Measurements from ENCODE around the gene DHRS7B. TPM values are rescaled to one million over a fixed set of nuclear protein-coding genes. Genes with fewer than 3 reads are reported as not detected.
A peak's percentile ranks its signal among the peaks of the same experiment; 100 is the strongest.

The DHRS7B gene
- total and polyA plus RNA-seq, 4 donors = 19.4 to 55.6 (median 31.7) TPM

DNA sequence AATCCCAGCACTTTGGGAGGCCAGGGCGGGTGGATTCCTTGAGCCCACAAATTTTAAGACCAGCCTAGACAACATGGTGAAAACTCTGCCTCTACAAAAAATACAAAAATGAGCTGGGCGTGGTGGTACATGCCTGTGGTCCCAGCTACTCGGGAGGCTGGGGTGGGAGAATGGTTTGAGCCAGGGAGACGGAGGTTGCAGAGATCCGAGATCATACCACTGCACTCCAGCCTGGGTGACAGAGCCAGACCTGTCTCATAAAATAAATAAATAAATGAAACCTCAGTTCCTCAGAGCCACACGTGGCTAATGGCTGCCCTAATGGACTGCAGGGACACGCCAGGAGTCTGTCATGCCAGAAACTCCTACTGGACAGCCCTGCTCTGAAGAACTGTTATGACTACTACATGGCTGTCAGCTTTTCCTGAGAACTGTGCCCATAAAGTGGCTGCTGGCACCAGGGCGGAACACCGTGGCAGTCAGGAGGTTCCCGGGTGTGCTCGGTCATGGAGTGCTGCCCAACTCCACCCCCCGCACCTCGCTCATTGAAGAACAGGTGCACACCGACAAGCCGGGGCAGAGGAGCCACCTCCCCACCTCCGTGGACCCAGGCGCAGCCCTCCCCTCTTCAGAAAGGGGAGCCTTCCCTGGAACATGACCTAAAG is 82.9 kb downstream of the DHRS7B start:
- H3K9me3 ChIP-seq (ENCODE audit: control insufficient read depth in 4 of 4, insufficient read depth in 3 of 4, low read length in 3 of 4) = no peaks in the 10 kb centered on the region
- no peak overlapping the region for H3K4me3 ChIP-seq
- peaks cover 16 to 30% (median 19%) of the 10 kb centered on the region in 5 donors for H3K4me1 ChIP-seq (ENCODE audit: control insufficient read depth in 5 of 5, insufficient read depth in 5 of 5, low read length in 5 of 5)
- ATAC-seq (ENCODE audit: insufficient read depth, low FRiP score) (no peak), DNase-seq (no peak)
- 77 to 84% methylated on average over 17 of the region's 17 CpGs for WGBS, 2 donors
- no peaks in the 10 kb centered on the region for H3K27me3 ChIP-seq (ENCODE audit: control insufficient read depth in 3 of 3, insufficient read depth in 3 of 3, low read length in 2 of 3)
- H3K36me3 ChIP-seq (ENCODE audit: control insufficient read depth in 4 of 4, insufficient read depth in 4 of 4, low read length in 4 of 4) = peaks cover 0 to 18% (median 15%) of the 10 kb centered on the region in 4 donors
- H3K27ac ChIP-seq (ENCODE audit: low read depth in 1 of 2, low read length in 1 of 2) = peak overlapping the region; percentile 42 to 73
- TF ChIP-seq, protein P1, sequence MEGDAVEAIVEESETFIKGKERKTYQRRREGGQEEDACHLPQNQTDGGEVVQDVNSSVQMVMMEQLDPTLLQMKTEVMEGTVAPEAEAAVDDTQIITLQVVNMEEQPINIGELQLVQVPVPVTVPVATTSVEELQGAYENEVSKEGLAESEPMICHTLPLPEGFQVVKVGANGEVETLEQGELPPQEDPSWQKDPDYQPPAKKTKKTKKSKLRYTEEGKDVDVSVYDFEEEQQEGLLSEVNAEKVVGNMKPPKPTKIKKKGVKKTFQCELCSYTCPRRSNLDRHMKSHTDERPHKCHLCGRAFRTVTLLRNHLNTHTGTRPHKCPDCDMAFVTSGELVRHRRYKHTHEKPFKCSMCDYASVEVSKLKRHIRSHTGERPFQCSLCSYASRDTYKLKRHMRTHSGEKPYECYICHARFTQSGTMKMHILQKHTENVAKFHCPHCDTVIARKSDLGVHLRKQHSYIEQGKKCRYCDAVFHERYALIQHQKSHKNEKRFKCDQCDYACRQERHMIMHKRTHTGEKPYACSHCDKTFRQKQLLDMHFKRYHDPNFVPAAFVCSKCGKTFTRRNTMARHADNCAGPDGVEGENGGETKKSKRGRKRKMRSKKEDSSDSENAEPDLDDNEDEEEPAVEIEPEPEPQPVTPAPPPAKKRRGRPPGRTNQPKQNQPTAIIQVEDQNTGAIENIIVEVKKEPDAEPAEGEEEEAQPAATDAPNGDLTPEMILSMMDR (IDR thresholded peaks at IDR 0.05; ENCODE audit: control extremely low read depth, extremely low read depth) = no peak
- H3K9ac ChIP-seq (ENCODE audit: insufficient read depth in 1 of 2, low read length in 2 of 2) = no peak overlapping the region

DNA sequence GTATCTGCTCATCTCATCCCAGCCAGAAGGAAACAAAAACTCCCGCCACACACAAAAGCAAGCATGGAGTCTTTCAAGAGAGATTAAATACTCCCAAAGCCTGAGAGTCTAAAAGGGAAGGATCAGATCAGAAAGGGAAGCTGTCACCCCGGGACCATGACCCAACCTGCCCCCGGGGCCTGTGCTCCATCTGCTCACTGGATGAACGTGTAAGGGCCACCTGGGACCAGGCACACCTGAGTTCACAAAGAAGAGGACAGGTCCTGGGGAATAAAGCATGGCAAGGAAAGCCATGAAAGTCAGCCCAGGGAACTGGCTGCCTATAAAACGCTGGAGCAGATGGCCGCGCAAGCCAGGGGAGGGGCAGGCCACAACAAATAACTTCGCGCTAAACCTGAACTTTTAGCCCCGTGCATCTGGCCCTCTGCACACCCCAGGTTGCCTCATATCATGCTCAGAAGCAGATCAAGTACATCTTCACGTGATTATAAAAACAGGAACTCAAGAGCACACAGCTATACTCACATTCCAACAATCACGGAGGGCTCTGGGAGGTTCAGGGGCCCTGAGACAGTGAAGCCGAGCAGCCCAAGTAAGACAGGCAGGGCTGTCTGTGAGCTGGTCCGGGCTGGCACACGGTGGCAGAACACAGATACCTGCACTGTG is 83.8 kb downstream of the DHRS7B start:
- H3K27me3 ChIP-seq (ENCODE audit: control insufficient read depth in 3 of 3, insufficient read depth in 3 of 3, low read length in 2 of 3) = no peaks in the 10 kb centered on the region
- peaks cover 16 to 30% (median 21%) of the 10 kb centered on the region in 5 donors for H3K4me1 ChIP-seq (ENCODE audit: control insufficient read depth in 5 of 5, insufficient read depth in 5 of 5, low read length in 5 of 5)
- peak overlapping the region; percentile 42 to 73 for H3K27ac ChIP-seq (ENCODE audit: low read depth in 1 of 2, low read length in 1 of 2)
- no peak overlapping the region for H3K9ac ChIP-seq (ENCODE audit: insufficient read depth in 1 of 2, low read length in 2 of 2)
- peaks cover 0 to 18% (median 14%) of the 10 kb centered on the region in 4 donors for H3K36me3 ChIP-seq (ENCODE audit: control insufficient read depth in 4 of 4, insufficient read depth in 4 of 4, low read length in 4 of 4)
- no peaks in the 10 kb centered on the region for H3K9me3 ChIP-seq (ENCODE audit: control insufficient read depth in 4 of 4, insufficient read depth in 3 of 4, low read length in 3 of 4)
- H3K4me3 ChIP-seq = no peak overlapping the region
- DNase-seq (no peak), ATAC-seq (ENCODE audit: insufficient read depth, low FRiP score) (no peak)
- TF ChIP-seq, protein P1 (IDR thresholded peaks at IDR 0.05; ENCODE audit: control extremely low read depth, extremely low read depth) = no peak
- 46 to 67% methylated on average over 15 of the region's 15 CpGs for WGBS, 2 donors

DNA sequence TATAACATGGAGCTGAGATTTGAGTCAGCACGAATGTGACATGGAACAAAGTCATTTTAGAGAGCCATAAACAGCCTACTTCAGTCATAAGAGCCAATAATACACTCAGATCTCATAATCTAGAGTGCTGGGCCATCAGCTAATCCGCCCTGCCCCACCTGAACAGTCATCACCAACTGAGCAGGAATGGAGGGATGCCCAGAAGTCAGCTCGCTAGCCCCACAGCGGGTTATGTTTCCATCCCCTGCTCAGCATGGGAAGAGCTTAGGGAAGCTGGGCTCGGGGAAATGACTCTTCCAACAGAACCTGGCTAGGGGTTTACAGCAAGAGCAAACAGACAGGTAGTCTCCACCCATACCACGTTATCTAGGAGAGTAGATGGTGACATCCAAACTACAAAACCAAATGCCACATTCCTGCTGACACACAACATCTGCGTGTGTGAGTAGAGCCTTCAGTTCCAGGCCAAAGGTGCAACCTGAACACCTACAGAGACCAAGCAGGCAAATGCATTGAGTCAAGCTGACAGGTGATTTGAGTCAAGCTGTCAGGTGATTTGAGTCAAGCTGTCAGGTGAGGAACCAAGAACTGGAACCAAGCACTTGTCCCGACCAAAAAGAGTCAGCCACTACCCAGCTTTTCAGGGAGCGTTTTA is 85.2 kb downstream of the DHRS7B start:
- Histone ChIP-seq H3K4me3 (no peak overlapping the region), H3K27ac (ENCODE audit: low read depth in 1 of 2, low read length in 1 of 2) (no peak overlapping the region)
- TF ChIP-seq, protein P1 (IDR thresholded peaks at IDR 0.05; ENCODE audit: control extremely low read depth, extremely low read depth) = no peak

More for the DNA sequence above, 85.2 kb downstream of the DHRS7B start:
- peaks cover 16 to 33% (median 21%) of the 10 kb centered on the region in 5 donors for H3K4me1 ChIP-seq (ENCODE audit: control insufficient read depth in 5 of 5, insufficient read depth in 5 of 5, low read length in 5 of 5)
- H3K36me3 ChIP-seq (ENCODE audit: control insufficient read depth in 4 of 4, insufficient read depth in 4 of 4, low read length in 4 of 4) = peaks cover 0 to 16% (median 11%) of the 10 kb centered on the region in 4 donors
- WGBS, 2 donors = 74 to 85% methylated on average over 9 of the region's 9 CpGs
- peak overlapping the region in 1 of 2 donors; percentile 56 for H3K9ac ChIP-seq (ENCODE audit: insufficient read depth in 1 of 2, low read length in 2 of 2)
- no peaks in the 10 kb centered on the region for H3K27me3 ChIP-seq (ENCODE audit: control insufficient read depth in 3 of 3, insufficient read depth in 3 of 3, low read length in 2 of 3)
- ATAC-seq (ENCODE audit: insufficient read depth, low FRiP score) (no peak), DNase-seq (no peak)
- no peaks in the 10 kb centered on the region for H3K9me3 ChIP-seq (ENCODE audit: control insufficient read depth in 4 of 4, insufficient read depth in 3 of 4, low read length in 3 of 4)
